Endothelial cell of umbilical vein (primary cell): ENCODE data around the gene TMCC3. TPM values are rescaled to one million over a fixed set of nuclear protein-coding genes. Genes with fewer than 3 reads are reported as not detected.

Experiments
- BruUV-seq: library from RNA; stranded (reverse); fragments of 400-500 nt; replicated peaks from 2 replicates; lab custom pipeline; 2021; lab: Mats Ljungman, UMichigan
- CTCF ChIA-PET: fragments of 300-600, 350-600 bp; sonication (Branson Sonifier 250); formaldehyde crosslinking; loops from one replicate; lab custom pipeline; 2021; ENCODE audit warnings: antibody characterized with exemption, inconsistent platforms; lab: Charles Lee
- POLR2A ChIA-PET: fragments of 300-600, 350-600 bp; sonication (Branson Sonifier 250); formaldehyde crosslinking; loops from one replicate; lab custom pipeline; 2021; ENCODE audit warnings: antibody characterized with exemption, inconsistent platforms; lab: Charles Lee
- DNase-seq: peaks from one replicate; pipeline ENCODE4 v3.0.0-alpha.2; 2011; ENCODE audit warnings: low read depth, low spot score
- FAIRE-seq: peaks from 2 replicates; lab custom pipeline; 2011; peaks lifted over from hg19 to GRCh38; lab: Jason Lieb, UNC
- H2AFZ ChIP-seq: 2 replicates; pipeline ENCODE4 v1.6.0; 2012; ENCODE audit warnings: low read depth, low read length, control low read depth, inconsistent platforms
- H3K27ac ChIP-seq: 2 replicates; pipeline ENCODE4 v1.5.1; 2011; ENCODE audit warnings: low read depth, mild to moderate bottlenecking, control low read depth, low read length, moderate library complexity; ENCODE audit not compliant: insufficient read depth
- H3K27me3 ChIP-seq, 2 experiments: 2 replicates each; pipeline versions ENCODE4 v1.6.0 to v1.6.1; 2011; ENCODE audit warnings: low read length in 2 of 2, mixed read lengths in 1 of 2; ENCODE audit not compliant: control insufficient read depth in 2 of 2, insufficient read depth in 2 of 2
- H3K36me3 ChIP-seq, 2 experiments: 2 replicates in 1 of 2; 3 replicates in 1 of 2; pipeline ENCODE4 v1.5.1; 2011; ENCODE audit warnings: low read length in 2 of 2, mild to moderate bottlenecking in 1 of 2, moderate library complexity in 1 of 2; ENCODE audit not compliant: control insufficient read depth in 2 of 2, insufficient read depth in 2 of 2; ENCODE audit errors: extremely low read depth in 1 of 2
- H3K4me1 ChIP-seq: 3 replicates; pipeline ENCODE4 v1.5.1; 2011; ENCODE audit warnings: mild to moderate bottlenecking, low read length; ENCODE audit not compliant: control insufficient read depth, insufficient read depth; ENCODE audit errors: extremely low read depth
- H3K4me2 ChIP-seq: 2 replicates; pipeline ENCODE4 v1.6.1; 2011; ENCODE audit warnings: low read length, control low read depth, mixed read lengths; ENCODE audit not compliant: insufficient read depth
- H3K4me3 ChIP-seq, 3 experiments: fragments of 200-600 bp in 1 of 3; sonication (generic), shearing (Covaris generic) in 1 of 3; replicated peaks in 1 of 3; 2 replicates each; pipeline ENCODE4 v1.5.1; 2011 to 2016; ENCODE audit warnings: control low read depth in 3 of 3, low read length in 3 of 3, mild to moderate bottlenecking in 2 of 3, inconsistent platforms in 1 of 3, low read depth in 1 of 3, moderate library complexity in 1 of 3; ENCODE audit not compliant: insufficient read depth in 1 of 3
- H3K79me2 ChIP-seq: 2 replicates; pipeline ENCODE4 v1.6.0; 2012; ENCODE audit warnings: low read length, inconsistent platforms; ENCODE audit not compliant: control insufficient read depth, insufficient read depth
- H3K9ac ChIP-seq: replicated peaks from 2 replicates; pipeline ENCODE3; 2011; ENCODE audit warnings: low read length, control low read depth; ENCODE audit not compliant: insufficient read depth; ENCODE audit errors: extremely low read depth
- H3K9me1 ChIP-seq: replicated peaks from 3 replicates; pipeline ENCODE4 v1.6.0; 2011; ENCODE audit warnings: mild to moderate bottlenecking, low read length; ENCODE audit not compliant: control insufficient read depth, insufficient read depth; ENCODE audit errors: extremely low read depth
- H3K9me3 ChIP-seq: replicated peaks from 2 replicates; pipeline ENCODE4 v1.5.1; 2012; ENCODE audit warnings: low read length, inconsistent platforms; ENCODE audit not compliant: control insufficient read depth, insufficient read depth
- H4K20me1 ChIP-seq: replicated peaks from 2 replicates; pipeline ENCODE3; 2011; ENCODE audit warnings: mild to moderate bottlenecking, low read length; ENCODE audit not compliant: control insufficient read depth, insufficient read depth; ENCODE audit errors: extremely low read depth
- EZH2 ChIP-seq: IDR thresholded peaks from 2 replicates; pipeline ENCODE4 v1.6.1; 2012; ENCODE audit warnings: borderline replicate concordance, low read depth, mild to moderate bottlenecking, moderate library complexity, low read length, inconsistent platforms; ENCODE audit not compliant: severe bottlenecking
- FOS ChIP-seq: IDR thresholded peaks from 2 replicates; pipeline ENCODE4 v1.6.1; 2011; ENCODE audit warnings: mild to moderate bottlenecking, low read length, moderate library complexity, borderline replicate concordance; ENCODE audit not compliant: insufficient read depth
- GATA2 ChIP-seq: IDR thresholded peaks from 2 replicates; pipeline ENCODE4 v1.7.0; 2011; ENCODE audit warnings: low read depth, mild to moderate bottlenecking, moderate library complexity, mixed read lengths, low read length; ENCODE audit not compliant: insufficient read length, insufficient read depth
- JUN ChIP-seq: IDR thresholded peaks from 2 replicates; pipeline ENCODE4 v1.6.1; 2011; ENCODE audit warnings: borderline replicate concordance, low read depth; ENCODE audit not compliant: insufficient read length, insufficient read depth
- MAX ChIP-seq: IDR thresholded peaks from 2 replicates; pipeline ENCODE4 v1.6.1; 2011; ENCODE audit not compliant: insufficient read depth, insufficient read length
- MYC ChIP-seq: IDR thresholded peaks from one replicate; pipeline ENCODE4 v1.6.1; 2011; ENCODE audit warnings: mild to moderate bottlenecking, low read depth, low read length
- POLR2A ChIP-seq: IDR thresholded peaks from 2 replicates; pipeline ENCODE4 v1.6.1; 2012; ENCODE audit warnings: low read depth, mild to moderate bottlenecking, control low read depth, low read length
- POLR2AphosphoS5 ChIP-seq: IDR thresholded peaks from 2 replicates; pipeline ENCODE4 v1.6.1; 2012; ENCODE audit warnings: low read depth, mild to moderate bottlenecking, control low read depth, low read length, moderate library complexity; ENCODE audit not compliant: insufficient read depth
- dilution Hi-C: fragments of 300-500 bp; cut with MboI; formaldehyde crosslinking; loops from one replicate; pipeline ENCODE4 v1.15.0; 2019; ENCODE audit warnings: low sequenced_read_pairs; ENCODE audit not compliant: extremely low pct_ligation_motif_present
- intact Hi-C: fragments of 100-400 bp; cut with micrococcal nuclease; formaldehyde crosslinking; loops from one replicate; pipeline ENCODE4 v1.10.0; 2022
- polyA plus RNA-seq, 4 experiments: library from polyadenylated mRNA; depleted of rRNA in 3 of 4; stranded (reverse) in 3 of 4; unstranded in 1 of 4; fragments of >200 nt; gene quantifications; 2 replicates each; pipeline versions ENCODE4 v1.2.1 to v1.2.3, GENCODE V29; 2011 to 2012; ENCODE audit warnings: missing spikeins in 1 of 4
- total RNA-seq: library from RNA; stranded (reverse); gene quantifications from 2 replicates; pipeline ENCODE4 v1.2.3, GENCODE V29; 2021
- TF ChIP-seq, protein P1 (sequence below), 2 donors: IDR thresholded peaks; 1 replicate in 1 of 2; 2 replicates in 1 of 2; pipeline ENCODE4 v1.5.1; 2011; ENCODE audit warnings: low read length in 2 of 2, mild to moderate bottlenecking in 2 of 2, moderate library complexity in 2 of 2, control low read depth in 1 of 2, inconsistent platforms in 1 of 2, low read depth in 1 of 2; ENCODE audit not compliant: insufficient read depth in 1 of 2; ENCODE audit errors: extremely low read depth in 1 of 2

Gene TMCC3
- total and polyA plus RNA-seq, 2 donors (not counting 3 experiments of a cell fraction or from before 2014, with no cell fraction given): 13.5 to 30.4 TPM

GRCh38 chr12:94631058-94631457, 19.3 kb downstream of the TMCC3 start:
- no peaks in the 10 kb centered on the region for H3K9me3 ChIP-seq
- peaks cover 9% of the 10 kb centered on the region for H3K4me1 ChIP-seq
- no peaks in the 10 kb centered on the region for H3K9me1 ChIP-seq
- no peaks in the 10 kb centered on the region for H3K27me3 ChIP-seq
- no peak for TF ChIP-seq FOS
- no peak for TF ChIP-seq POLR2AphosphoS5
- no peak for TF ChIP-seq JUN
- TF ChIP-seq MYC: no peak
- TF ChIP-seq POLR2A: no peak
- TF ChIP-seq MAX: no peak
- TF ChIP-seq, protein P1, sequence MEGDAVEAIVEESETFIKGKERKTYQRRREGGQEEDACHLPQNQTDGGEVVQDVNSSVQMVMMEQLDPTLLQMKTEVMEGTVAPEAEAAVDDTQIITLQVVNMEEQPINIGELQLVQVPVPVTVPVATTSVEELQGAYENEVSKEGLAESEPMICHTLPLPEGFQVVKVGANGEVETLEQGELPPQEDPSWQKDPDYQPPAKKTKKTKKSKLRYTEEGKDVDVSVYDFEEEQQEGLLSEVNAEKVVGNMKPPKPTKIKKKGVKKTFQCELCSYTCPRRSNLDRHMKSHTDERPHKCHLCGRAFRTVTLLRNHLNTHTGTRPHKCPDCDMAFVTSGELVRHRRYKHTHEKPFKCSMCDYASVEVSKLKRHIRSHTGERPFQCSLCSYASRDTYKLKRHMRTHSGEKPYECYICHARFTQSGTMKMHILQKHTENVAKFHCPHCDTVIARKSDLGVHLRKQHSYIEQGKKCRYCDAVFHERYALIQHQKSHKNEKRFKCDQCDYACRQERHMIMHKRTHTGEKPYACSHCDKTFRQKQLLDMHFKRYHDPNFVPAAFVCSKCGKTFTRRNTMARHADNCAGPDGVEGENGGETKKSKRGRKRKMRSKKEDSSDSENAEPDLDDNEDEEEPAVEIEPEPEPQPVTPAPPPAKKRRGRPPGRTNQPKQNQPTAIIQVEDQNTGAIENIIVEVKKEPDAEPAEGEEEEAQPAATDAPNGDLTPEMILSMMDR (IDR thresholded peaks at IDR 0.05; ENCODE audit: extremely low read depth in 1 of 2, insufficient read depth in 1 of 2, low read depth in 1 of 2, low read length in 2 of 2): no peak
- TF ChIP-seq EZH2: no peak
- no peak for TF ChIP-seq GATA2
- FAIRE-seq (no peak), DNase-seq (no peak)
- H3K36me3 ChIP-seq: peaks cover 0 to 2% of the 10 kb centered on the region in 2 experiments
- dilution Hi-C loops (no loop called here), intact Hi-C loops (no loop called here)
- no peak overlapping the region for H3K27ac ChIP-seq
- CTCF ChIA-PET: interaction anchor here (1.1 kb wide), 1 partner anchor 12 kb away, joined by 3 read pairs; no protein-coding TSS in a partner anchor
- H3K9ac ChIP-seq: no peak overlapping the region
- H3K4me3 ChIP-seq: no peak overlapping the region
- POLR2A ChIA-PET: no interaction called here
- no TSS peak for BruUV-seq
- no peak overlapping the region for H3K4me2 ChIP-seq
- H2AFZ ChIP-seq: no peak overlapping the region
- H3K79me2 ChIP-seq: peaks cover 83% of the 10 kb centered on the region
- no peaks in the 10 kb centered on the region for H4K20me1 ChIP-seq
